GM10266 (cell line): Measurements from ENCODE around the gene UBE2U.

Experiments used
- DNase-seq: peaks from one replicate; pipeline ENCODE4 v3.0.0; 2012; ENCODE audit errors: extremely low spot score
- TF ChIP-seq, protein P1 (sequence below): IDR thresholded peaks from 2 replicates; pipeline ENCODE4 v1.5.1; 2012; ENCODE audit warnings: mild to moderate bottlenecking, low read depth; ENCODE audit not compliant: control insufficient read depth, insufficient read depth; ENCODE audit errors: missing control alignments

Gene UBE2U

DNA sequence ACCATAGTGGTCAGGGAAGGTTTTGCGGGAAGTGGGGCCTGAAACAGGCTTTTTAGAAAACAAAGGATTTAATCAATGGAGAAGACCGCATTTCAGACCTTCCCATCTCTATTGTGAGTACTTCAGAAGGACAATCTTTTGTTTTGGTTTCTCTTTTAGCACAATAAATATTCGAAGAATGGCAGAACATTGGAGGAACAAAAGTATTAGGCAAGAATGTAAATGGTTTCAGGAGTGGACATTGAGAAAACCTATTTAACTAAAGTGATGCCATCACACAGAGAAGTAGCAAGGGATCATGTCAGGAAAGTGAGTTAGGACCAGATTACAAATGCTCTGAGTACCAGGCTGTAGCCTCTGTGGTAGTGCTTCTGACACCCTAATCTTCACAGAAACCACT, 26.8 kb upstream of the UBE2U start:
- TF ChIP-seq, protein P1, sequence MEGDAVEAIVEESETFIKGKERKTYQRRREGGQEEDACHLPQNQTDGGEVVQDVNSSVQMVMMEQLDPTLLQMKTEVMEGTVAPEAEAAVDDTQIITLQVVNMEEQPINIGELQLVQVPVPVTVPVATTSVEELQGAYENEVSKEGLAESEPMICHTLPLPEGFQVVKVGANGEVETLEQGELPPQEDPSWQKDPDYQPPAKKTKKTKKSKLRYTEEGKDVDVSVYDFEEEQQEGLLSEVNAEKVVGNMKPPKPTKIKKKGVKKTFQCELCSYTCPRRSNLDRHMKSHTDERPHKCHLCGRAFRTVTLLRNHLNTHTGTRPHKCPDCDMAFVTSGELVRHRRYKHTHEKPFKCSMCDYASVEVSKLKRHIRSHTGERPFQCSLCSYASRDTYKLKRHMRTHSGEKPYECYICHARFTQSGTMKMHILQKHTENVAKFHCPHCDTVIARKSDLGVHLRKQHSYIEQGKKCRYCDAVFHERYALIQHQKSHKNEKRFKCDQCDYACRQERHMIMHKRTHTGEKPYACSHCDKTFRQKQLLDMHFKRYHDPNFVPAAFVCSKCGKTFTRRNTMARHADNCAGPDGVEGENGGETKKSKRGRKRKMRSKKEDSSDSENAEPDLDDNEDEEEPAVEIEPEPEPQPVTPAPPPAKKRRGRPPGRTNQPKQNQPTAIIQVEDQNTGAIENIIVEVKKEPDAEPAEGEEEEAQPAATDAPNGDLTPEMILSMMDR, result no peak
- DNase-seq, result no peak

DNA sequence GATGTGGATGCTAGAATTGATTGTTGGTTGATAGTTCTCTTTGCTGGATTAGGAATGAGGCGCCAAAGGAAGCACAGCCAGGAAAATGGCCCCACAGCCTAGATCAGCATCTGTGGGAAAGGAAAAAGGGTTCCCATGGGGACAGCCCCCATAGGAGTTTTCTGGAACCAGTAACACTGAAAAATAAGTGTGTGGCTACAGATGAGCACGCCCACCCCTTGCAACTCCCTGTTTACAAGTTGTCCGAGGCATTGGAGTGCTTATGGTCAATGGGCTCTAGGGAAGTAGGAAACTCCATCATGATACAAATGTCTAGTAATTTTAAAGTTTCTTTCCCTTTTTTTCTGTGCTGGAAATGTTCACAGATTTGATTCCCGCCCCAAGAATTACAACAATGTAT, 23.8 kb upstream of the UBE2U start:
- no peak for DNase-seq
- TF ChIP-seq, protein P1, result no peak

DNA sequence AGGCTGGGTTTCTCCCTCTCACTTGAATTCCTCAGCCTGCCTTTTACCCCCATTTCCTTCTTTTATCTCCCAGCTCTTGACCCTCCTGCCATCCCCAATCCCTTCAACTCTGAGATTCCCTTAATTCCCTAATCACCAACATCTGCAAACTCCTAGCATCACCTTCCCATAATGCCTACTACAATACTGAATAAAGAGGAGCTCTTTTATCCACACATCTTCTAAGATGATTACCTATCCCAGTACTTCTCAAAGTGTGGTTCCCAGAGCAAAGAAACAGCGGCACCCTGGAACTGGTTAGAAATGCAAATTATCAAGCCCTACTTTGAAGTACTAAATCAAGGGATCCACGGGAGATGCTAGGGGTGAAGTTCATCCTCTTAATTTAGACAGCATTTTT, 21.2 kb upstream of the UBE2U start:
- TF ChIP-seq, protein P1, result no peak
- DNase-seq, result no peak

DNA sequence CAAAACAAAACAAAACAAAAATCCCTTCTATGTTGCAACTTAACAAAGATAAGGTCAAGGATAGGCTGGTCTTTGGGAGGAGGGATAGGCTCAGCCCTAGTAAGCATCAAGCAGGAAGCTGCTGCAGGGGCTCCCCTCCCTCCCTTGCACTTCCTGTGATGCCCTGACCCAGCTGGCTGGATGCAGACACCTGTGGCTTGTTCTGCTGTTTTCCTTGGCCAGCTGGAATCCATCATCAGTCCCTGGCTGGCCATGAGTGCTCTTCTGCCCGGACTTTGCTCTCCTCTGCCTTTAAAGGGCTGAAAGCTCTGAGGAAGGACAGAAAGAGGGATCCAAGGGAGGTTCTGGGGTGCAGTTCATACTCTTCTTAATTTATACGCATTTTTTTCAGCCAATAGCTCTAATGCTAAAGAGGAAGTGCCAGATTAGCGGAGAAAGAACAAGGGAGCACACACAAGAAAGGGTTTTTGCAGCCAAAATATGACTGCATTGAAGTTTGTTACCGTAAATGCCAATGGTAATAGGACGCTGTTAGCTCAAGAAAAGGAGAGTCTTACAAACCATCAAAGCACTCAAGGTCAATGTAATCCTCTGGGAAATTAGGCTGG, 19.9 kb upstream of the UBE2U start:
- TF ChIP-seq, protein P1, result no peak
- DNase-seq, result no peak

DNA sequence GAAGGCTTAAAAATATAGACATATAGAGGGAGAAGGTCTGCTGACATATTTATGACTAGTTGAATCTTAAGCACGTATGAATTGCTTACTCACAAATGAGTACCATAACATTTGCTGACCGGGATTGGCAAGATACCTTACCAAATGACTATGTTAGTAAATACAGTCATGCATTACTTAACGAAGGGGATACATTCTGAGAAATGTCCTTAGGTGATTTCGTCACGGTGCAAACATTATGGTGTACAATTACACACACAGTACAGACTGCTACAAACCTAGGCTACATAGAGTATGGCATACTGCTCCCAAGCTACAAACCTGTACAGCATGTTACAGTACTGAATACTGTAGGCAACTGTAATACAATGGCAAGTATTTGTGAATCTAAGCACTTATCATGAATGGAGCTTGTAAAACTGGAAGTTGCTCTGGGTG, 19.4 kb upstream of the UBE2U start:
- TF ChIP-seq, protein P1, result no peak
- no peak for DNase-seq

DNA sequence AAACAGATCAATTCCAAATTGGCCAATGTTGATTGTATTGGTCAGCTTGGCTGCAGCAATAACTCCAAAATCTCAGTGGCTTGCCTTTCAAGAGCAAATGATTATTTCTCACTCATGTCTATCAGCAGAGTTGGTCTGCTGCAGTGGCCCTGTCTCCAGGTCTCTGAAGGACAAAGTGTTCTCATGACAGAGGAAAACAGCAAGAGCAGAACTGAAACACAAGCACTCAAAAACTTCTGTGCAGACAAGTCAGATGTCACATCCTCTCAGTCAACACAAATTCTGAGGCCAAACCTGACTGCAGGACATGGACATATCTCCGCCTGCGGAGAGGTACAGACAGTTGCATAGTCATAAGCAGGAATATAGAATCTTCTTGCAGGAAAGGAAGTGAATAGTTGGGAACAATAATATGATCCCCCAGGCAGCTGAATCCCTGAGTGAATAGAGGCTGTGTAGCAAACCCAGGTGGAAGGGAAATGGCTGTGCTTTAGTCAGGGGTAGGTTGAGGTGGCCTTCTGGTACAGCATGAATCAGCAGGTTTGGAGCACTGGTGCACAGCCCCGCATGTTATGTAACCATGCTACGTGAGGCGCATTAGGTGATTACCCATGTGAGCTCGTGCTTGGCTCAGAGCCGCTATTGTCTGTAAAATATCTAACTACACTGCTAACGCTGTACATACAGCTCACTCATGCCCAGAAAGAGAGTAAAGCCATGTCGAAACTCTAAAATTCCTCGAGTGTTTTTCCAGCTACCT, 17.1 kb upstream of the UBE2U start:
- TF ChIP-seq, protein P1, result no peak
- no peak for DNase-seq

DNA sequence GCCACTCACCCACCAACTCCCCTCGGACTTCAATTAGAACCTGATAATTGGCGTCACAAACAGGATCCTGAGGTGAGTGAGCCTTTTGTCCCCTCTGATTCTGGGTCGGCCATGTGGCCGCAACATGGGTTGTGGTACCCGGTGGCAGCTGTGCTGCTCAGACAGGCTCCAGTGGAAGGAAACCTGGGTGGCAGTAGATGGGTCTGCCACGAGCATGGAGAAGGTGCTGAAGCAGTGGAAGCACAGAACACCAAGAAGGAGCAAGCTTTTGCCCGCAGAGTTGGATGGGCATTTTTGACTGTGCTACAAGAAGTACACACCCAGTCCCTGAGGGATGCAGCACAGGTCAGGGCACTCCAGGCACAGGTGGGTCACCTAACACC, 16.5 kb upstream of the UBE2U start:
- DNase-seq, result no peak
- TF ChIP-seq, protein P1, result no peak
